Measurements from ENCODE around the gene CPEB2. TPM values are rescaled to one million over a fixed set of nuclear protein-coding genes. Genes with fewer than 3 reads are reported as not detected.

CPEB2 gene
- total RNA-seq, 2 experiments from 2014 or later: 4.4 to 5.4 TPM

DNA sequence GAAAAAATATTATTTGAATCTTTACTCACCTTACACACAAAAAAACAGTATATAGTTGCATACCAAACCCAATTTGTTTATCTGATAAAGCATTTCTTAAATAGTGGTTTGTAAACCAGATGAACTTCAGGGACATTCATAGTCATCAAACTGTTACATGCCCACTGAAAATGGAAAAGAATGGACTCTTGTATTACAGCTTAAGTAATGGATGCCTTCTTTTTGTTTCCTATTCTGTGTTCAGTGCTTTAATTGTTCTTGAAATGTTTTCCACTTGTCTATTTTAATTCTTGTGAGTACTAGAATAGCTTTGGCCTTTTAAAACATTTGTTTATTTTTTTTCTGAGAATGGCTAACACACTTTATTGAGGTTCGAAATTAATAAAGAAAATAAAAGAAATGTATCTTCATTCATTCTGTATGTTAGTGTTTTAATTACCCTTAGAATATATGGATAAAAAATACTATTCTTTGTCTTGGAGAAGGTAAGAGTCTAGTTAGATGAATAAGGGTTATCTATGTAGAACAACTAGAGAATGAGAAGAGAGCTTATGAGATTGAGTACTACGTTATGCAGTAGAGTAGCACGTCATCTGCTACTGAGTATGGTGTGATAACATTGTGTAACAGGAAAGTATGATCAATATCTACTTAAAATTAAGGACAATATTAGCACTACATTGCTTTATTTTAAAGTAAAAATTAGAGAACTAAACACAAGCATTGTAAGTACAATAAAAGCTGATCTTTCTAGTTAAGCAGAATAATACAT lies 9.9 kb downstream of the CPEB2 start:
- Mint-ChIP-seq H3K27ac (no peak overlapping the region), H3K4me1 (ENCODE audit: low read depth) (peaks cover 4% of the 10 kb centered on the region), H3K36me3 (ENCODE audit: low read depth) (no peaks in the 10 kb centered on the region), H3K4me3 (no peak overlapping the region), H3K9me3 (no peaks in the 10 kb centered on the region), H3K27me3 (ENCODE audit: low read depth) (no peaks in the 10 kb centered on the region)
- intact Hi-C loops (cut with micrococcal nuclease): no loop called here
- CTCF ChIA-PET: no interaction called here
- no peak for DNase-seq

DNA sequence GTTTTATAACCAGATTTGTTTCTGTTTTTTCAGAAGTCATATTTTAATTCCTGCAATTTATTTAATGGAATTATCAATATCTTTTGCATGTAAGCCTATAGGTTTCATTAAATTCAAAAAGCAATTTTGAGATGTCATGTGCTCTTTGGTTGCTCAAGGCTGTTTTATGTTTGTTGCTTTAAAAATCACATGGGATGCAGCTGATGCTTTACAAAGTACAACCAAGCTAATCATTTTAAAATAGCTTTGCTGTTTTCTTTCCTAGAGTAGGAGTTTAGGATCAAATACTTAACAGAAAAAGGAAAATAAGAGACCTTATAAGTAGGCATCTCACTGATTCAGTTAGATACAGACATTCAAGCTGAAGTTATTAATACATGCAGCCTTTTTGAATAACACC lies 11.3 kb downstream of the CPEB2 start:
- Mint-ChIP-seq H3K36me3 (ENCODE audit: low read depth) (peaks cover under 1% of the 10 kb centered on the region), H3K27ac (no peak overlapping the region), H3K4me1 (ENCODE audit: low read depth) (peaks cover 11% of the 10 kb centered on the region)

GRCh38 chr4:15015170-15015569 lies 12.9 kb downstream of the CPEB2 start:
- H3K4me1 Mint-ChIP-seq (ENCODE audit: low read depth): peaks cover 19% of the 10 kb centered on the region
- intact Hi-C loops (cut with micrococcal nuclease): no loop called here
- no peak for DNase-seq
- H3K27ac Mint-ChIP-seq: no peak overlapping the region
- no peak overlapping the region for H3K4me3 Mint-ChIP-seq
- CTCF ChIA-PET: no interaction called here
- peaks cover 10% of the 10 kb centered on the region for H3K36me3 Mint-ChIP-seq (ENCODE audit: low read depth)
- H3K9me3 Mint-ChIP-seq: no peaks in the 10 kb centered on the region
- no peaks in the 10 kb centered on the region for H3K27me3 Mint-ChIP-seq (ENCODE audit: low read depth)

More for the DNA sequence above, 11.3 kb downstream of the CPEB2 start:
- intact Hi-C loops (cut with micrococcal nuclease): no loop called here
- Mint-ChIP-seq H3K9me3 (no peaks in the 10 kb centered on the region), H3K27me3 (ENCODE audit: low read depth) (no peaks in the 10 kb centered on the region), H3K4me3 (no peak overlapping the region)
- no peak for DNase-seq
- CTCF ChIA-PET: no interaction called here

GRCh38 chr4:15018361-15018760 lies 16.1 kb downstream of the CPEB2 start:
- H3K4me1 Mint-ChIP-seq (ENCODE audit: low read depth): peaks cover 28% of the 10 kb centered on the region

DNA sequence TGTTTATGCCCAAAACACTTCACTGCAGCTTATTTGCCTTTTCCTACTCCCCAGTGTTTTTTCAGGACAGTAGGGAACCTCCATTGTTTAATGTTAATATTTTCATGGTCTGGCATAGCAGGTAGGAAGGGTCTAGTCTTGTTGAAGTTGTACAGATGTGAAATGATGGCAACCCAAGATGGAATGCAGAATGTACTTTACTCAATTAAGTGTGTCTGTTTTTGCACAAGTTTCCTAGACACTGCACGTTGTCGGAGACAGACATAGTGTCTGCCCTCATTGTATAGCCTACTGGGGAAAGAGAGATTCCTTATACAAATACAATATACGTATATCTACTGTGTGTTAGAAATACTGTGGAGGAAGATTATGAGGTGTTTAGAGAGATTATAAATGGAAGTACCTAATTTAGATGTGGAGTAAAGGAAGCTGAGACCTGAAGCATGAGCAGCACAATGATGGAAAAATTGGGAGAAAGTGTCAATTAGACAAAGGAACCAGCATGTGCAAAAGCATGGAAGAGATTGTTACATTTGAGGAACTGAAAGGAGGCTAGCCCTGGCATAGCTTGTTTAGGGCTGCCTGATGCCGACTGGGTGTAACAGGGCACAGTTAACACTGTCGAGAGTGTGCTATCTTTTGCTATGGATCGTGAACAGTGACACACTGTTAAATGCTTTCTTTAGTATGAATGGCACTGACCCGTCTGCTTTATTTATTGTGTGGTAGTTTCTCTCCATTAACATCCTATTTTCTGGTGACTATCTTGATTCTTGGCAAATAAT lies 18.4 kb downstream of the CPEB2 start:
- Mint-ChIP-seq H3K27ac (no peak overlapping the region), H3K4me3 (no peak overlapping the region), H3K36me3 (ENCODE audit: low read depth) (peaks cover 14% of the 10 kb centered on the region), H3K4me1 (ENCODE audit: low read depth) (peaks cover 25% of the 10 kb centered on the region), H3K9me3 (no peaks in the 10 kb centered on the region), H3K27me3 (ENCODE audit: low read depth) (no peaks in the 10 kb centered on the region)
- CTCF ChIA-PET: no interaction called here
- intact Hi-C loops (cut with micrococcal nuclease): loop anchor here (5.0 kb wide), 1 partner anchor 162 kb away; no protein-coding TSS in a partner anchor
- DNase-seq: no peak

More at GRCh38 chr4:15018361-15018760, 16.1 kb downstream of the CPEB2 start:
- Mint-ChIP-seq H3K4me3 (no peak overlapping the region), H3K27ac (no peak overlapping the region), H3K36me3 (ENCODE audit: low read depth) (peaks cover 12% of the 10 kb centered on the region), H3K27me3 (ENCODE audit: low read depth) (no peaks in the 10 kb centered on the region), H3K9me3 (no peaks in the 10 kb centered on the region)
- CTCF ChIA-PET: interaction anchor here (0.7 kb wide), 1 partner anchor 13 kb away, joined by 3 read pairs; no protein-coding TSS in a partner anchor
- no peak for DNase-seq
- intact Hi-C loops (cut with micrococcal nuclease): loop anchor here (1.0 kb wide), 1 partner anchor 8 kb away; no protein-coding TSS in a partner anchor

- CTCF ChIA-PET: no interaction called here
- intact Hi-C loops (cut with micrococcal nuclease): loop anchor here (5.0 kb wide), 1 partner anchor 161 kb away; no protein-coding TSS in a partner anchor
- H3K36me3 Mint-ChIP-seq (ENCODE audit: low read depth): peaks cover 14% of the 10 kb centered on the region
These were observed 19.0 kb downstream of the CPEB2 start for GRCh38 chr4:15021311-15021710.

GRCh38 chr4:15021946-15022345 lies 19.7 kb downstream of the CPEB2 start:
- no peak for DNase-seq
- H3K27ac Mint-ChIP-seq: no peak overlapping the region
- peaks cover 25% of the 10 kb centered on the region for H3K4me1 Mint-ChIP-seq (ENCODE audit: low read depth)
- CTCF ChIA-PET: no interaction called here
- H3K27me3 Mint-ChIP-seq (ENCODE audit: low read depth): no peaks in the 10 kb centered on the region
- intact Hi-C loops (cut with micrococcal nuclease): loop anchor here (5.0 kb wide), 1 partner anchor 160 kb away; no protein-coding TSS in a partner anchor
- peaks cover 14% of the 10 kb centered on the region for H3K36me3 Mint-ChIP-seq (ENCODE audit: low read depth)
- H3K9me3 Mint-ChIP-seq: no peaks in the 10 kb centered on the region
- H3K4me3 Mint-ChIP-seq: no peak overlapping the region

More at GRCh38 chr4:15021311-15021710, 19.0 kb downstream of the CPEB2 start:
- Mint-ChIP-seq H3K4me1 (ENCODE audit: low read depth) (peaks cover 25% of the 10 kb centered on the region), H3K9me3 (no peaks in the 10 kb centered on the region), H3K27me3 (ENCODE audit: low read depth) (no peaks in the 10 kb centered on the region), H3K27ac (no peak overlapping the region), H3K4me3 (no peak overlapping the region)
- DNase-seq: no peak

DNA sequence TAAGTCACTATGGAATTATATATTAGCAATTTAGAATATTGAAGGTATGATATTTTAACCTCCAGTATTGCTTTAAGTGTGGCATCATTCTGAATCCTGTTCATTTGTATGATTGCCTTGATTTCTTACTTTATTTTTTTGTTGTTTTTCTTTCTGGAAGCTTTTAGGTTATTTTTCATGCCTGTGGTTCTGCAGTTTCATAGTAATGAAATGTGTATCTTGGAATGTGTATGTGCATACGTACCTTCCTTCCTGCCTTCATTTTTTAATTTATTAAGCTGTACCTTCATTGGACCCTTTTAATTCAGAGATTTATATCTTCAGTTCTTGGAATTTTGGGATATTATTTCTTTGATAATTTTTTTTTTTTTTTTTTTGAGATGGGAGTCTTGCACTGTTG lies 22.1 kb downstream of the CPEB2 start:
- no peak for DNase-seq
- intact Hi-C loops (cut with micrococcal nuclease): loop anchor here (5.0 kb wide), 1 partner anchor 158 kb away; no protein-coding TSS in a partner anchor
- Mint-ChIP-seq H3K4me1 (ENCODE audit: low read depth) (peaks cover 16% of the 10 kb centered on the region), H3K36me3 (ENCODE audit: low read depth) (peaks cover 17% of the 10 kb centered on the region), H3K27ac (no peak overlapping the region), H3K4me3 (no peak overlapping the region), H3K9me3 (no peaks in the 10 kb centered on the region), H3K27me3 (ENCODE audit: low read depth) (no peaks in the 10 kb centered on the region)
- CTCF ChIA-PET: no interaction called here

- Mint-ChIP-seq H3K4me3 (no peak overlapping the region), H3K27me3 (ENCODE audit: low read depth) (no peaks in the 10 kb centered on the region), H3K9me3 (no peaks in the 10 kb centered on the region), H3K36me3 (ENCODE audit: low read depth) (peaks cover 11% of the 10 kb centered on the region), H3K27ac (no peak overlapping the region), H3K4me1 (ENCODE audit: low read depth) (peaks cover 13% of the 10 kb centered on the region)
- no peak for DNase-seq
- intact Hi-C loops (cut with micrococcal nuclease): no loop called here
- CTCF ChIA-PET: no interaction called here
These were observed 23.4 kb downstream of the CPEB2 start for GRCh38 chr4:15025693-15026092.

DNA sequence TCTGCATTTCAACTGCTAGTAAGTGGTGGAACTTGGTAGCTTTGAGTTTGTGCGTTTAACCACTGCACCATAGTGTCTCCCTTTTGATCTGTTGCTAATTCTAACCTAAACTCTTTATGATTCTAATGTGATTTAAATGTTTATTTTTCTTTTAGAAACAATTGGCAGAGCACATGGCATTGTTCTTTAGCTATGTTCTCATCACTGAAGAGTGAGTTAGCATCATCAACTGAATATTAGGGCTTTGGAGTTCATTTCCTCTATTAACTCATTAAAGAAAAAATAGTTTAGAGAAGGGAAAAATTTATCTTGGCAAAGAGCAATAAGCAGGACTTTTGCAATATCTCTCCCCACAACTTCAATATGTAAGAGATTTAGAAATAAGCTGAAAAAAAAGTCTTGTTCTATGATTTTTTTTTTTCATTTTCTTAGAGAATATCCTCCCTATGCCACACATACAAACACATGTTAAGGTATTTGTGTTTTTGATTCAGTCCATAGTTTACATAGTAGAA lies 25.7 kb downstream of the CPEB2 start:
- no peak overlapping the region for H3K27ac Mint-ChIP-seq
- CTCF ChIA-PET: interaction anchor here (0.7 kb wide), 1 partner anchor 46 kb away, joined by 4 read pairs; no protein-coding TSS in a partner anchor

DNA sequence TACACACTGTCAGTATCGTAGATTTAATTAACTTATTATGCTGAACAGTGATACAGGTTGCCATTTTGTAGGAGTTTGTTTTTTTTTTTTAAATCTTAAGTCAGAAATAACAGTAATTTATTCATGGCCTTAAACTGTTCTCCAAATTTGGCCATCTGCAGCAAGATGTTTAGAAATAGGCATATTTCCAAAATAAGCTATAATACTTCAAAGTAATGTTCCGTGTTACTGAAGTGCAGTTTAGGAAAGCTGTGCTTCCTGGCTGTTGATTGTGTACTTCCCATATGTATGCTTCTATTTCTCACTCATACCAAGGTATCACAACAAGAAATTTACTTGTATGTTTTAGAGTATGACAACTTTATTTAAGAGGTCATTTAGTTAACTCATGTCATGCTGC lies 28.9 kb downstream of the CPEB2 start:
- Mint-ChIP-seq H3K4me3 (no peak overlapping the region), H3K9me3 (no peaks in the 10 kb centered on the region), H3K36me3 (ENCODE audit: low read depth) (peaks cover 20% of the 10 kb centered on the region), H3K27me3 (ENCODE audit: low read depth) (no peaks in the 10 kb centered on the region), H3K27ac (no peak overlapping the region), H3K4me1 (ENCODE audit: low read depth) (peaks cover 9% of the 10 kb centered on the region)
- CTCF ChIA-PET: interaction anchor here (1.5 kb wide), 1 partner anchor 13 kb away, joined by 3 read pairs; no protein-coding TSS in a partner anchor
- no peak for DNase-seq
- intact Hi-C loops (cut with micrococcal nuclease): no loop called here

More for the DNA sequence above, 25.7 kb downstream of the CPEB2 start:
- DNase-seq: no peak
- H3K27me3 Mint-ChIP-seq (ENCODE audit: low read depth): no peaks in the 10 kb centered on the region
- H3K4me3 Mint-ChIP-seq: no peak overlapping the region
- intact Hi-C loops (cut with micrococcal nuclease): no loop called here
- H3K9me3 Mint-ChIP-seq: no peaks in the 10 kb centered on the region
- H3K36me3 Mint-ChIP-seq (ENCODE audit: low read depth): peaks cover 11% of the 10 kb centered on the region
- peaks cover 6% of the 10 kb centered on the region for H3K4me1 Mint-ChIP-seq (ENCODE audit: low read depth)

- intact Hi-C loops (cut with micrococcal nuclease): no loop called here
- Mint-ChIP-seq H3K9me3 (no peaks in the 10 kb centered on the region), H3K27me3 (ENCODE audit: low read depth) (no peaks in the 10 kb centered on the region), H3K36me3 (ENCODE audit: low read depth) (peaks cover 20% of the 10 kb centered on the region), H3K27ac (no peak overlapping the region), H3K4me1 (ENCODE audit: low read depth) (peaks cover 8% of the 10 kb centered on the region), H3K4me3 (no peak overlapping the region)
- CTCF ChIA-PET: no interaction called here
- DNase-seq: no peak
These were observed 29.9 kb downstream of the CPEB2 start for GRCh38 chr4:15031993-15032675.

All from activated naive CD4-positive, alpha-beta T cell treated with anti-CD3 and anti-CD28 coated beads for 36 hours (primary cell).